IMR-90 (cell line): Measurements from ENCODE around the gene RIMOC1. TPM values are rescaled to one million over a fixed set of nuclear protein-coding genes. Genes with fewer than 3 reads are reported as not detected.

Experiments
- ATAC-seq: fragments of 200-7000 bp; cut with Tn5 transposase; 2 replicates; pipeline ENCODE4 v1.9.1; 2020; ENCODE audit warnings: low read depth, mild to moderate bottlenecking, moderate library complexity
- BruUV-seq: library from RNA; stranded (reverse); fragments of 400-500 nt; replicated peaks from 2 replicates; lab custom pipeline; 2021; lab: Mats Ljungman, UMichigan
- CTCF ChIA-PET: fragments of 300-600 bp; formaldehyde crosslinking; extraction: SDS; loops from one replicate; lab custom pipeline; 2021; ENCODE audit warnings: antibody characterized with exemption; lab: Yijun Ruan, JAX
- POLR2A ChIA-PET: fragments of 300-600 bp; sonication (Branson Sonifier 250); formaldehyde crosslinking; loops from one replicate; lab custom pipeline; 2022; ENCODE audit warnings: antibody characterized with exemption; ENCODE audit not compliant: unreplicated experiment; lab: Charles Lee
- DNase-seq: peaks from one replicate; pipeline ENCODE4 v3.0.0; 2013
- H2AFZ ChIP-seq: replicated peaks from 2 replicates; pipeline ENCODE3; 2013; ENCODE audit warnings: low read length, mild to moderate bottlenecking; ENCODE audit not compliant: poor library complexity
- H2AK5ac ChIP-seq: 2 replicates; pipeline ENCODE4 v1.6.1; 2013; ENCODE audit warnings: low read depth, low read length, inconsistent platforms
- H2AK9ac ChIP-seq: replicated peaks from 2 replicates; pipeline ENCODE3; 2013; ENCODE audit warnings: mild to moderate bottlenecking, low read depth, low read length, moderate library complexity; ENCODE audit not compliant: poor library complexity
- H2BK120ac ChIP-seq: 2 replicates; pipeline ENCODE4 v1.6.1; 2013; ENCODE audit warnings: low read depth, low read length, inconsistent platforms
- H2BK15ac ChIP-seq: 3 replicates; pipeline ENCODE4 v1.6.1; 2013; ENCODE audit warnings: low read depth, low read length, inconsistent platforms
- H2BK20ac ChIP-seq: 2 replicates; pipeline ENCODE4 v1.6.1; 2013; ENCODE audit warnings: low read depth, mild to moderate bottlenecking, inconsistent platforms, low read length, moderate library complexity
- H2BK5ac ChIP-seq: 2 replicates; pipeline ENCODE4 v1.6.1; 2013; ENCODE audit warnings: mild to moderate bottlenecking, low read depth, low read length, inconsistent platforms; ENCODE audit not compliant: poor library complexity, severe bottlenecking
- H3K14ac ChIP-seq: replicated peaks from 2 replicates; pipeline ENCODE4 v1.6.1; 2013; ENCODE audit warnings: low read depth, low read length, inconsistent platforms
- H3K18ac ChIP-seq: 2 replicates; pipeline ENCODE4 v1.6.1; 2013; ENCODE audit warnings: low read depth, low read length, control low read depth
- H3K23ac ChIP-seq: 2 replicates; pipeline ENCODE4 v1.6.1; 2013; ENCODE audit warnings: low read depth, low read length, inconsistent platforms
- H3K27ac ChIP-seq: 2 replicates; pipeline ENCODE4 v1.5.1; 2013; ENCODE audit warnings: mild to moderate bottlenecking, control low read depth, low read length; ENCODE audit not compliant: insufficient read depth
- H3K27me3 ChIP-seq: 2 replicates; pipeline ENCODE4 v1.6.1; 2013; ENCODE audit warnings: low read length; ENCODE audit not compliant: control insufficient read depth, insufficient read depth
- H3K36me3 ChIP-seq: 2 replicates; pipeline ENCODE4 v1.6.1; 2013; ENCODE audit warnings: low read length, mixed read lengths; ENCODE audit not compliant: control insufficient read depth, insufficient read depth
- H3K4ac ChIP-seq: 2 replicates; pipeline ENCODE4 v1.6.1; 2013; ENCODE audit warnings: low read depth, low read length, inconsistent platforms
- H3K4me1 ChIP-seq: 2 replicates; pipeline ENCODE4 v1.6.1; 2013; ENCODE audit warnings: low read length, mixed read lengths; ENCODE audit not compliant: control insufficient read depth, insufficient read depth
- H3K4me2 ChIP-seq: 2 replicates; pipeline ENCODE4 v1.6.1; 2013; ENCODE audit warnings: low read depth, mild to moderate bottlenecking, control low read depth, low read length, moderate library complexity
- H3K4me3 ChIP-seq: 2 replicates; pipeline ENCODE4 v1.5.1; 2013; ENCODE audit warnings: low read depth, mild to moderate bottlenecking, control low read depth, low read length, moderate library complexity; ENCODE audit not compliant: insufficient read depth
- H3K56ac ChIP-seq: 2 replicates; pipeline ENCODE4 v1.6.1; 2013; ENCODE audit warnings: low read length, inconsistent platforms; ENCODE audit not compliant: insufficient read depth; ENCODE audit errors: extremely low read depth
- H3K79me1 ChIP-seq, 2 experiments: 2 replicates each; pipeline ENCODE4 v1.6.1; 2013; ENCODE audit warnings: low read length in 2 of 2, inconsistent platforms in 1 of 2, low read depth in 1 of 2
- H3K9ac ChIP-seq: 2 replicates; pipeline ENCODE4 v1.6.1; 2013; ENCODE audit warnings: low read depth, low read length, control low read depth
- H3K9me1 ChIP-seq: 2 replicates; pipeline ENCODE4 v1.6.1; 2013; ENCODE audit warnings: low read length, inconsistent platforms; ENCODE audit not compliant: insufficient read depth
- H3K9me3 ChIP-seq: 2 replicates; pipeline ENCODE4 v1.6.1; 2013; ENCODE audit warnings: low read length; ENCODE audit not compliant: control insufficient read depth, insufficient read depth
- H4K20me1 ChIP-seq: 2 replicates; pipeline ENCODE4 v1.6.1; 2013; ENCODE audit warnings: low read length, inconsistent platforms; ENCODE audit not compliant: insufficient read depth
- H4K5ac ChIP-seq: 2 replicates; pipeline ENCODE4 v1.6.1; 2013; ENCODE audit warnings: mild to moderate bottlenecking, low read depth, low read length, control low read depth
- H4K8ac ChIP-seq, 2 experiments: 2 replicates each; pipeline ENCODE4 v1.6.1; 2013; ENCODE audit warnings: low read depth in 2 of 2, low read length in 2 of 2, control low read depth in 1 of 2, inconsistent platforms in 1 of 2
- H4K91ac ChIP-seq: 2 replicates; pipeline ENCODE4 v1.6.1; 2013; ENCODE audit warnings: low read depth, low read length, inconsistent platforms; ENCODE audit not compliant: insufficient read depth
- CHD1 ChIP-seq: IDR thresholded peaks from 2 replicates; pipeline ENCODE4 v1.6.1; 2012; ENCODE audit warnings: low read depth, low read length, improper control_type of control experiment
- ELK1 ChIP-seq: fragments of 150-350 bp; IDR thresholded peaks from 2 replicates; pipeline ENCODE4 v1.6.1; 2016; ENCODE audit warnings: low read depth, mild to moderate bottlenecking, low read length, moderate library complexity, borderline replicate concordance
- NFE2L2 ChIP-seq: fragments of 150-350 bp; IDR thresholded peaks from 2 replicates; pipeline ENCODE4 v1.6.1; 2016; ENCODE audit warnings: low read depth, mild to moderate bottlenecking, low read length
- RCOR1 ChIP-seq: IDR thresholded peaks from 2 replicates; pipeline ENCODE4 v1.6.1; 2012; ENCODE audit warnings: mild to moderate bottlenecking, low read length, improper control_type of control experiment; ENCODE audit not compliant: insufficient replicate concordance
- WGBS, 2 experiments: methylation state at CpG; one replicate each; pipeline versions ENCODE4 v1.1.5 to v1.1.7; 2013; ENCODE audit warnings: missing lambda C conversion rate in 2 of 2; ENCODE audit not compliant: insufficient read length in 1 of 2; ENCODE audit errors: extremely low coverage in 2 of 2; 5-methylcytosine and 5-hydroxymethylcytosine counted together
- dilution Hi-C: fragments of 300-500 bp; cut with HindIII; formaldehyde crosslinking; loops from one replicate; pipeline ENCODE4 v1.14.3; 2018; ENCODE audit warnings: low sequenced_read_pairs; ENCODE audit not compliant: unreplicated experiment
- in situ Hi-C: fragments of 300-500 bp; cut with MboI; formaldehyde crosslinking; loops from 3 replicates; pipeline ENCODE4 v1.14.3; 2019; ENCODE audit warnings: low sequenced_read_pairs, inconsistent platforms, mixed read lengths
- intact Hi-C: fragments of 100-400 bp; cut with micrococcal nuclease; formaldehyde crosslinking; loops from 2 replicates; pipeline ENCODE4 v1.10.0; 2022
- polyA plus RNA-seq, 3 experiments: library from polyadenylated mRNA; depleted of rRNA; stranded (reverse); fragments of >200 nt; gene quantifications; 2 replicates each; pipeline ENCODE4 v1.2.3, GENCODE V29; 2012; ENCODE audit warnings: low replicate concordance in 1 of 3
- total RNA-seq: library from RNA; depleted of rRNA; stranded (reverse); fragments of >200 nt; gene quantifications from 2 replicates; pipeline ENCODE4 v1.2.3, GENCODE V29; 2012

The RIMOC1 gene
- total and polyA plus RNA-seq, 2 of the 4 experiments (the other 2 are of a cell fraction): 4.1 to 9.0 TPM

- Histone ChIP-seq H2AFZ (no peak overlapping the region), H4K5ac (no peak overlapping the region), H3K9me3 (no peaks in the 10 kb centered on the region), H4K8ac (no peak overlapping the region), H3K36me3 (peaks cover 10% of the 10 kb centered on the region), H2AK9ac (no peak overlapping the region), H4K91ac (no peak overlapping the region), H2BK120ac (no peak overlapping the region), H2BK5ac (no peak overlapping the region), H3K4ac (no peak overlapping the region), H3K27me3 (no peaks in the 10 kb centered on the region), H3K4me3 (no peak overlapping the region), H3K27ac (no peak overlapping the region), H3K4me1 (no peaks in the 10 kb centered on the region; the same call in 1 of the 2 replicates), H3K4me2 (no peak overlapping the region), H4K20me1 (no peaks in the 10 kb centered on the region), H3K9me1 (no peaks in the 10 kb centered on the region), H3K18ac (no peak overlapping the region), H3K79me1 (peaks cover 0 to 8% of the 10 kb centered on the region in 2 experiments; a peak in 2 of 4 replicates), H3K9ac (no peak overlapping the region), H2AK5ac (no peak overlapping the region), H3K23ac (no peak overlapping the region), H2BK20ac (no peak overlapping the region), H3K14ac (no peak overlapping the region), H2BK15ac (no peak overlapping the region), H3K56ac (no peak overlapping the region)
- in situ Hi-C loops: no loop called here
- no TSS peak for BruUV-seq
- TF ChIP-seq CHD1 (no peak), RCOR1 (no peak), NFE2L2 (no peak), ELK1 (no peak)
- WGBS, 2 experiments: no CpG with 5 or more reads among the region's 1 CpG
- DNase-seq (no peak), ATAC-seq (no peak)
- ChIA-PET CTCF (no interaction called here), POLR2A (no interaction called here)
- dilution Hi-C loops: no loop called here
- intact Hi-C loops: no loop called here
These were observed 17.0 kb downstream of the RIMOC1 start for GRCh38 chr5:41921166-41921565.
